HG03460 (cell line): Measurements from ENCODE around the gene AGR3.

ENCODE experiments used
- ATAC-seq: cut with Tn5 transposase; IDR thresholded peaks from one replicate; pipeline ENCODE4 v1.9.1; 2021; ENCODE audit not compliant: unreplicated experiment

The AGR3 gene

DNA sequence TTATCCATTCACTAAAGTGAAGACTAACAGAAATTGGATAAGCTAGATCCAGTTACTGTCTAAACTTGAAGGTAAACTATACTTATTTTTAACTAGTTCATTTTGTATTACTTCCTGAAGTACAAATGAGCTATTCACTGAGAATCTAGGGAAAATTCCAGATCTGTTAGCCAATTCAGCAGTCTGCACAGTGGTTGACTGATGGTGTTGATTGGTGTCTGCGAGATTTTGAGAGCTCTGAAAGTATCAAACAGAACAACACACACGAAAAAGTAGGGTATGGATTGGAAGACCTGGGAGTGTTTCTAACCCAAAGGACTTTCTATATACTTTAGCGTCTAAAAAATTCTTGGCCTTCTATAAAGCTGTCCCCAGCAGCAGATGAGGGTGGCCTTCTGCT is 43.4 kb downstream of the AGR3 start:
- no peak for ATAC-seq

DNA sequence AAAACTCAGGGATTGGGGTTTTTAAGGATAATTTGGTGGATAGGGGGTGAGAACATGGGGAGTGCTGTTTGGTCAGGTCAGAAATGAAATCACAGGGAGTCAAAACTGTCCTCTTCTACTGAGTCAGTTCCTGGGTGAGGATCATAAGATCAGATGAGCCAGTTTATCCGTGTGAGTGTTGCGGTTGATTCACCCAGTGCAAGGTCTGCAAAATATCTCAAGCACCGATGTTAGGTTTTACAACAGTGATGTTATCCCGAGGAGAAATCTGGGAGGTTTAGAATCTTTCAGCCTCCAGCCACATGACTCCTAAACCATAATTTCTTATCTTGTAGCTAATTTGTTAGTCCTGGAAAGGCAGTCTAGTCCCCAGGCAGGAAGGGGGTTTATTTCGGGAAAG is 45.3 kb downstream of the AGR3 start:
- ATAC-seq = no peak

DNA sequence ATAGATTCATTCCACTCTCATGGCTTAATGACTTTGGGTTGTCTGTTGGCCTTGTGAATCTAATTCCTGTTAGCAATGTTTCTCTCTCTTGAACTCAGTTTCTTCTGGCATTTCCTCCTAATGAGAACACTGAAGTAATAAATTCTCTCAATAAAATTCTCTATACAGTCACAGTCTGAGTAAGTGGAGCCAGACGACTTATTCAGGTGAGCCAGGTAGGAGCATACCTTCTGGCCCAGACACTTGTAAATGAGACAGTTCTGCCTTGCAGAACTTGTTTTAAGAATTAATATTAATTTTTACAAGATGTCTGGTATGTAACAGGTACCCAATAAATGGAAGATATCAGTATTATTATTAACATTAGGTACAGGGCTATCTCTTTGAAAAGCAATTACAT is 48.4 kb downstream of the AGR3 start:
- ATAC-seq = no peak

DNA sequence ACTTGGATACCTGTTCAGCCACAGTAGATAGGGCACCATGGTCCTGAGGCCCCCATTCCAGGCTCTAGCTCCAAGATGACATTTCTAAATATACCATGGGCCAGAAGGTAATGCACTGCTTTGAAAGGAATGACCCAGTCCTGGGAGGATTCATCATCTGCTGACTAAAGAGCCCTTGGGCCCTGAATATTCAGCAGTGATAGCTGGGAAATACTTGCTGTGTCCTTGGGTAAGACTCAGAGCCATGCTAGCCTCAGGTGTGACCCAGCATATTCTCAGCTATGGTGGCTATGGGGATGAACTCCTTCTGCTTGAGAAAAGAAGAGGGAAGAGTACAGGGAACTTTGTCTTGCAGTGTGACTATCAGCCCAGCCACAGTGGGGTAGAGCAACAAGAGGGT is 55.7 kb downstream of the AGR3 start:
- no peak for ATAC-seq

DNA sequence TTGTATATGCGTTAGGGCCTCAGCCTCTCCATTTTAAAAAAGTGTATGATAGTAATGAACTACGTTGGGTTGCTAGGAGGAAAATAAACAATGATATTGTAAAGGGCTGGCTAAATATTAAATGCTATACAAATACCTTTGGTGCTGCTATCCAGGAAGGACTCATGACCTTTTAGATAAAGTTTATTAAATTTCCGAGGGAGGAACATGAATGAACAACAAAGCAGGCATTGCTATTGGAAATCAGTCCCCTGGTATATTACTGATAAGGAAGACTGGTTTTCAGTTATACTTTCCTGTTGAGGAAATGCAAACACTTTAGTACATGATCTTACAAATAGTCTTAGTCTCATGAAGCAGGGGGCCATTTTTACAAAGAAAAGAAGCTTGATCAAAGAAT is 59.8 kb downstream of the AGR3 start:
- ATAC-seq = no peak

DNA sequence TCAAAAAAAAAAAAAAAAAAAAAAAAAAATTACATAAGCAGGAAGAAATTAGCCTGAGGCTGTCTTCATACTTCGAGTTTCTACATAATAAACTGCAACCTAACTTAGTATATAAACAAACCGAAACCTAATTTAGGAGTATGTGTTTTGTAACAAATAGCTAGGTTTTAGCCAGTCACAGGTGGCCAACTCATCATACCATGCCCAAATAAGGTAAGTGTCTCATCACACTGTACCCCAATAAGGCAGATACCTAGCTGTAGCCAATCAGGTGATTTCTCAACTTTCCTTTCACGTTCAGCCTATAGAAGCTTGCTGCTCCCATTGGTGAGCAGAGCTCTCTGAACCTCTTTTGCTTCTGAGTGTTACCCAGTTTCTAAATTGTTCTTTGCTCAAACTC is 63.1 kb downstream of the AGR3 start:
- no peak for ATAC-seq

DNA sequence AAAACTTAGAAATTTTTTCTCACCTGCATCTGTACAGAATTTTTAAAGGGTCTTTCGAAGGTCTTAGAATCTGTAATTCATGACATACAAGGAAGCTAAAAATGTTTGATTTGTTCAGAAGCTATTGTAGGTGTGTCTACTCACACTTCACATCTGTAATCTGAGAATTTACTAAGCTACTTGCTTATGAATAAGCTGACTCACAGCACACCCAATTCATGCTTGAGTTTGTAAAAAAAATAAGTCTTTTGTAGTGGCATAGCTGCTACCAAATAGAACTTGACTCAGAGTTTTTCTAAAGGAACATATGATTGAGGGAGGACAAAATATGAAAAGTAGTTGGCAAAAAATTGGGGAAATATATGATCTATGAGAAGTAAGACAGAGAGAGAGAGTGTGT is 64.2 kb downstream of the AGR3 start:
- ATAC-seq = no peak

DNA sequence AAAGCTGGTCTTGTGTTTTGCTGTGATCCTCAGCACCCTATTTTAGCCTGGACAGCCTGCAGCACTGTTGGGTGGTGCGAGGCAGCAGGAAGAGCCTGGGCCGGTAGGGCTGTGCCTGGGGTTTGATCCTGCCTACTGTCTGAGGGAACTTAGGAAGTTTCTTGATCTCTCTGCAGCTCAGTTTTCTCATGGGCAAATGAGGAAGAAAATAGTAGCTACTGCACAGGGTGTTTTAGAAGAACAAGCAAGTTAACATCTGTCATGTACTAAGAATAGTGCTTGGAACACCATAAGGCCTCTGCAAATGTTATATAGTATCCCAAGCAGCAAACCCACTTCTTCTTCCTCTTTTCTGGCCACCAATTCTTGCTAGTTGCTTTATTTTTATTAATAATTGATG is 65.0 kb downstream of the AGR3 start:
- ATAC-seq = no peak

DNA sequence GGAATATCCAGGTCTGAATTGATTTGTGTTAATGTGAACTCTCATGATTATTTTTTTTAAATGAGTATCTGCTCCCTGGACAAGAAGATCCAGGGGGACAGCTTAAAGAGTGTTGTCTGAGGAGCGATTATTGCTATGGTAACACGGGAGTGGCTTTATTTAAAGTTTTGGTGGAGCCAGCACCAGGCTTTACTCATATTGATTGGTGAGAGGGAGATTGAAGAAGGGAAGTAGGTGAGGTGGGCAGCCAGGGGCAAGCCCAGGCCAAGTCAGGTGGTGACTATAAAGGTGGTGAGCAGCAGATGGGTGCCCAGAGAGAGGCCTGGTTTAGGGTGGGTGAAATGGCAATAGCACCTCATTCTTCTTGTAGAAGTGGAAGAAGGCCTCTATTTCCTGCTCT is 66.8 kb downstream of the AGR3 start:
- ATAC-seq = no peak

DNA sequence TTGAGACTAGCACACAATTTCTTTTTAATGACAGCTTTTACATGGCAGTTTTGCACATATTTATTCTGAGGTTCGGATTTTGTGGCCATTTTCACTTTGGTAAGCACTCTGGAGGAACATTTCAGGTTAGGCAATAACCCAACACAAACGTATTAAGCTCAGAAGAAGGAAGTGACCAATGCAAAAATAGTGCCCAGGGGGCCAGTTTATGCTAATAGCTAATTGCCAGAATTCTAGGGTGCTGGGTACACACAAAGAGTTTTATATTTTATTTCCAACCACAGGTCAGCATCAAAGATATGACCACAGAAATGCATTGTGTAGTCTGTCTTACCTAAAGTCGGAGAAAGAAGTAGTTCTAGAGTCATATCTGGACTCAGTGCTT is 68.6 kb downstream of the AGR3 start:
- no peak for ATAC-seq

DNA sequence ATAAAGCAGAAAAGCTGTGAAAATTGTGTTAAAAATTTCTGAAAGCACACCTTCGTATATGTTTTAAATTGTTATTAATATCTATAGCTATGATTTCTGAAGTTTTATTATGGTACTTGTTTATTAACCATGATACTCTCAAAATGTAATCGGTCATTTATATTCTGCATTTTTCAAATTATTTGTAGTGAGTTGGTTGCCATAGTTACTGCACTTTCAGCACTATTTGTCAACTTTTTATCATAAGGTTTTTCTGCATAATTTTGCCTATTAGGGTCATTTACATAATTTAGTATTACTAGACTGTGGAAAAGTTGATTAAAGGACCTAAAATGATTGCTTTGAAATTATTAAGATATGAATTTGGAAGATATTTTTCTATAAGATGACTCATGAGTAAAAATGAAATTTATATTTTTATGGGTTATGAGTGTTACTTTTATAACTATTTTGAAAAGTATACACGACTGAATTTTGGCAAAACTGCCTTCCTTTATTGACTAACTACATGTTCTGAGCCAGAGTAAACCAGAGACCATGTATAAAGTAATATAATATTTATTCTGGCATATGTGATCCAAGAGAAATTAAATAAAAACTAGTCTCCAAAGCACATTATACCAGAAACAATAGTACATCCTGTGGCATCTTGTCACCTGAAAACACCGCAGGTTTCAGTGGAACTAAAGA is 69.1 kb downstream of the AGR3 start:
- no peak for ATAC-seq

DNA sequence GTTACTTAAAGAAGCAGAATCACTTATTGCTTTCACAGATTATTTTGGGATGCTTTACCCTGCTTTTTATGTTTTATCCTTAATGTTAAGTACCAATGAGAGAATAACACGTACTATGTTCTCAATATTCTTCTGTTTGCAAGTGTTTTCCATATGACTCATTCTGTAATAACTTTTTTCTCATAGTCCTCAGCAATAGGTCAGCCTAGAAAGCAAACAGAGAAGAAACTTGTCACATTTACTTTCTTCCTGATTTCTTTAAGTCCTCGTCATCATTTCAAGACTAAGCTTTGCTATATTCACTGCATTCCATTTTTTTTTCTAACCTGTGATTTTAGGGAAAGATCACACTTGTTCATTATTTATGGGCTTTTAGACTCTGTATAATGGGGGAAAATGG is 70.2 kb downstream of the AGR3 start:
- ATAC-seq = no peak

DNA sequence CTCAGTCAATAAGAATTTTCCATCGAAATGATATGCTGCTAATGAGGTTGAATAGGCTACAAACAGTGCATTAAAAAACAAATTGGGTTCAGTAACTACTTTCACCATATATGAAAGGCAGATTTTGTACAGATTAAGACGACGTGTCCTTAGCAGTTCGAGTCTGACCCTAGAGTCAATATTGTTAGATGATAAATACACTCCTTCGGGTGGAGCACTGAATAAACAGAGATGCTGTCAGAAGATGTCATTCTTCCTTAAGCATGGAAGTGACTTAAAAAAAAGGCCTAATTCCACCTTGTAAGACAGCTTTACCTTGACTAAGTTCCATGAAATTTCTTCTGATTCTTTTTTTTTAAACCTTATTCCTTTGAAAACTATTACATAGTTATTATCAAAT is 71.2 kb downstream of the AGR3 start:
- no peak for ATAC-seq

DNA sequence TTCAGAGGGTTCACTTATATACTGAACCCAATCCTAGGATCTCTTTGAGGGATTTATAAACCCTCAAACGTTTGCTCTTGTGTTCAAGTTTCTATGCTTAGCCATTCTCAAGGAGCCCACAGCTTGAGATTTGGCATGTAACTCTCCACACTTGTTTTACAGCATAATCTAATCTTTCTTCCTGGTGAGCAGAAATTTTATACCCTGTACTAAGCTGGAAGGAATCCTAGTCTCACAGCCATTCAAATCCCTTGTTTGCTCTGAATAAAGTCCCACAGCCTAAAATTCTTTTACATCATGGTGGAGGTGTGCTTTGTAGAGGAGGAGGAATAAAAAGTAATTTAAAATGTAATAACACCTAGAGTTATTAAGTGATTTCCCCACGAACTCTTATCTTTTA is 71.7 kb downstream of the AGR3 start:
- ATAC-seq = no peak
